ENCODE results near the gene NDOR1.
"Not testable (repeated sequence)": the region's sequence is repeated elsewhere in the genome, so short reads cannot be mapped to it uniquely, and the experiment has no call there.

The NDOR1 gene

DNA sequence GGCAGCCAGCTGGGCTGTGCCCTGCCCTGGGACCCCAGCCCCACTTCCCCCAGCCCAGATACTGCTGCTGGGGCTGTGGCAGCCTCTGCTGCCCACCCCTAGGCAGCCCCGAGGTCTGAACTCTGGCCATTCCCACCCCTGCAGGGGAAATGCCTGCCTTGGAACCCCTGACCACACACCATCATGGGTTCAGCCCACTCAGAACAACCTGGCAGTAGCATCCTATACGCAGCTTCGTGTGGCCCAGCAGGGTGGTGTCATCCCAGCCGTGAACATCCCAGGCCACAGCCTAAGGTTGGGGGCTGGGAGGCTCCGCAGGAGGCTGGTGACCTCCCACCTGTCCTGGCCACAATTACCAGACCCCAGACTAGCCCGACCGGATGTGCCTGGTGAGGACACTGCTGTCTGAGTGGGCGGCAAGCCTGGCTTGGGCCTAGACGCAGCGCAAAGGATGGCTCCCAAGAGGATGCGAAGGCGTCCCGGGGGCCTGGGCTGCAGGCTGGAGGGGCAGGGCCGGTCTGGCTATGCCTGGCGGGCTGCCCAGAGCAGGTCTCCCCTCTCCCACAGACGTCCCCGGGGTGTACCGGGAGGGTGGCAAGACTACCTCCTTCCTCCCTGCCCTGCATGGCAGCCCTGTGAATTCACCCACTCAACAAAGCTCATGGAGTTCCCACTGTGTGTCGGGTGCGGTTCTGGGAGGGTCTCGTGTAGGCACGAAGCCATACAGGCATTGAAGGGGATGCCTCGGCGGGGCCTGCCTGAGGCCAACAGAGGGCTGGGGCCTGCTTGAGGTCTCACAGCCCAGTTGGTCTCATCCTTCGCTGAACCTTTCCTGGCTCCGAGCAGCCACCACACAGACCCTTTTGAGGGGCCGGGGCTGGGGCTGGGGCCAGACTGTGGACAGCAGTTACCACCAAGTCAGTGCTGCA is 23.7 kb downstream of the NDOR1 start:
- in situ Hi-C loops (cut with HindIII; ENCODE audit: low sequenced_read_pairs) = no loop called here

DNA sequence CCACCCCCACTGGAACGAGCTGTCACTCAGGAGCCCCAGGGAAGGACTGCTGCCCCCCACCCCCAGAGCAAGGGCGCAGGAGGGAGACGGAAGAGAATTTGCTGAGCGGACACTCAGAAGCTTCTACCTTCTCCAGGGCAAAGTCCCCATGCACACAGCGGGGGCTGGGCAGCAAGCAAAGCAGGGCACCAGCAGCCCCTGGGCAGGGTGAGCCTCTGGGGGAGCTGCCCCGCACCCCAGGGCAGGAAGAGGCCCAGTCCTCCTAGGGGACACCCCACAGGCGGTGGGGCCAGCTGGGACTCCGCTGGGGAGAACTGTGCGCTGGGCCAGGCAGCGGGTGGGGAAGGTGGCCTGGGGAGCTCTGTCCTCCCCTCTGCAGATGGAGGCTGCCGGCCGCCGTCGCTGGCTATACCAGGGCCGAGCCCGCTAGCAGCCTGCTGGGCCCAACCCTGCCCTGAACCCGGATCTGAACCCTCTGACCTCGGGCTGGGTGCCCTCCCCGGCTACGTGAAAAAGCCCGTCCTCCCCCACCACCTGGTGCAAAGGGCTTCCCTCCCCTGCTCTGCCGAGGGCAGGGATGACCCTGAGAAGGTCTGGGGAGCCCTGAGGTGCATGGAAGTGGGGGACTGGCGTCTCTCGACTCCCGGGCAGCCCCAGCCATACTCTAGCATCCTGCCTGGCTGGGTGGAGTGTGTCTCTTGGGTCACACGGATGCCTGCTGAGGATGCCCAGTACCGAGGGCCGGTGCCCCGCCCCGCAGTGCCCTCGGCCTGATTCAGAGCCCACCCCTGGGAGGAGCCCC is 24.6 kb downstream of the NDOR1 start:
- in situ Hi-C loops (cut with HindIII; ENCODE audit: low sequenced_read_pairs) = no loop called here

- in situ Hi-C loops (cut with HindIII; ENCODE audit: low sequenced_read_pairs) = no loop called here
Measured at GRCh38 chr9:137230705-137231371, 25.3 kb downstream of the NDOR1 start, which contains the start of gene SLC34A3. SLC34A3 (plus strand) TSS chr9:137230901; CDS start chr9:137231703, 802 bp downstream.

DNA sequence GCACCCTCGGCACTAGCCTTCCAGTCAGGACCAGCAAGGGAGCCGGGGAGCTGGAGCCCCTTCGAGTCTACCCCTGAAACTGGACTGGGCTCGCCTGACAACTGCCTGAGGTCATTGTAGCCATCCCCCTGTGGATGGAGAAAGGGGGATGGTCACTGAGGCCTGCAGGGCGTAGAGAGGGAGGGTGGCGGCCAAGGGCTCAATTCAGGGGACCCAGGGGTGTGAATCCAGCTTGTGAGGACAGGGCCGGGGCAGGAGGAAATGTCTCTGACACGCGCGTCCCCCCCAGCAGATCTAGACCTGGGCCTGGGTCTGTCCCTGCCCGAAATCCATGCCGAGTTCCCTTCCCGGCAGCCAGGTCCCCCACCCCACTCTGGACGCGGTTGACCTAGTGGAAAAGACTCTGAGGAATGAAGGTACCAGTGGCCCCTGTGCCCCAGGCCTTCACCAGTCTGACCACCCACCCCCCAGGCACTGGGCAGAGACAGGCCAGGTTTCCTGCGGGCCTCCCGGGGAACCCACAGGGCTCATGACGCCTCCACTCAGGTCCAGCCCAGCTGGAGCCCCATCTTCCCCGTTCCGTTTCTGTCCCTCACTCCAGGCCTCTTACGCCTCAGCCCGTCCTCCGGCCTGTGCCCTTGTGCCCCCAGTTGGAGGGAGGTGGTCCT is 26.0 kb downstream of the NDOR1 start:
- in situ Hi-C loops (cut with HindIII; ENCODE audit: low sequenced_read_pairs) = no loop called here

GRCh38 chr9:137232101-137232500 is 26.6 kb downstream of the NDOR1 start:
- in situ Hi-C loops (cut with HindIII; ENCODE audit: low sequenced_read_pairs) = no loop called here

DNA sequence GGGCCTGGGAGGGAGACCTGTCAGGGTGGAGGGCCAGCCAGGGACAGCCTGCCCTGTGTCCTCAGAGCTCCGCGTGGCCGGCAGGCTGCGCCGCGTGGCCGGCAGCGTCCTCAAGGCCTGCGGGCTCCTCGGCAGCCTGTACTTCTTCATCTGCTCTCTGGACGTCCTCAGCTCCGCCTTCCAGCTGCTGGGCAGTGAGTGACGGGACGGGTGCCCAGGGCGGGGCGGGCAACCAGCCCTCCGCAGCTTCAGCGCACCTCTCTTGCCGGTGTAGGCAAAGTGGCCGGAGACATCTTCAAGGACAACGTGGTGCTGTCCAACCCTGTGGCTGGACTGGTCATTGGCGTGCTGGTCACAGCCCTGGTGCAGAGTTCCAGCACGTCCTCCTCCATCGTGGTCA is 27.0 kb downstream of the NDOR1 start:
- in situ Hi-C loops (cut with HindIII; ENCODE audit: low sequenced_read_pairs) = no loop called here

DNA sequence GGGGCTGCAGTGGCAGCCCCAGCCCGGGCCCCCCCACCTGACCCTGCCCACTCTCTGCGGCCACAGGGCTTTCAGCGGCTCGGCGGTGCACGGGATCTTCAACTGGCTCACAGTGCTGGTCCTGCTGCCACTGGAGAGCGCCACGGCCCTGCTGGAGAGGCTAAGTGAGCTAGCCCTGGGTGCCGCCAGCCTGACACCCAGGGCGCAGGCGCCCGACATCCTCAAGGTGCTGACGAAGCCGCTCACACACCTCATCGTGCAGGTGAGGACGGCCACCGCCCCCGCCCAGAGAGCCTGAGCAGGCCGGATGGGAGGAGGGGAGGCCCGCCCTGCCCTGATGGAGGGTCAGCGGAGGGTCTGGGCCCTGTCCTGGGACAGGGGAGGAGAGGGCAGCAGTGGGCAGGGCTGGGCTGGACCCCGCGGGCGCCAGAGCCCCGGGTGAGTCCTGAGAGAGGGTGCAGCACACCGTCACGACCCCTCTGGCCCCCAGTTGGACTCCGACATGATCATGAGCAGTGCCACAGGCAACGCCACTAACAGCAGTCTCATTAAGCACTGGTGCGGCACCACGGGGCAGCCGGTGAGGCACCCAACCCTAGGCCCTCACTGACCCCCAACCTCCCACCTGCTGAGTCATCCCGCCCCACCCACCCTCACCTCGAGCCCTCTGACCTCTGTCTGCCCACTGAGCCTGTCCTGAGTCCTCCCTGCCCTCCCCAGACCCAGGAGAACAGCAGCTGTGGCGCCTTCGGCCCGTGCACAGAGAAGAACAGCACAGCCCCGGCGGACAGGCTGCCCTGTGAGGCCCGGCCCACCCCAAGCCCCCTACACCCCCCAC is 27.9 kb downstream of the NDOR1 start:
- in situ Hi-C loops (cut with HindIII; ENCODE audit: low sequenced_read_pairs) = no loop called here

DNA sequence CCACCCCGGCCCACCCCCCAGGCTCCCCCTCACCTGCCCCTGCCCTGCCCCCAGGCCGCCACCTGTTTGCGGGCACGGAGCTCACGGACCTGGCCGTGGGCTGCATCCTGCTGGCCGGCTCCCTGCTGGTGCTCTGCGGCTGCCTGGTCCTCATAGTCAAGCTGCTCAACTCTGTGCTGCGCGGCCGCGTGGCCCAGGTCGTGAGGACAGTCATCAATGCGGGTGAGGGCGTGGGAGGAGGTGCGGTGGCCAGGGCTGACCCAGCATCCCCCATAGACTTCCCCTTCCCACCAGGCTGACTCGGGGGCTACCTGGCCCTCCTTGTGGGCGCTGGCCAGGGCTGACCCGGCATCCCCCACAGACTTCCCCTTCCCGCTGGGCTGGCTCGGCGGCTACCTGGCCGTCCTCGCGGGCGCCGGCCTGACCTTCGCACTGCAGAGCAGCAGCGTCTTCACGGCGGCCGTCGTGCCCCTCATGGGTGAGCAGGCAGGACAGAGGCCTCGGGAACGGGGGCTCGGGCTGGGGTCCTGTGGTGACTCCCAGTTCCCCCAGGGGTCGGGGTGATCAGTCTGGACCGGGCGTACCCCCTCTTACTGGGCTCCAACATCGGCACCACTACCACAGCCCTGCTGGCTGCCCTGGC is 28.7 kb downstream of the NDOR1 start:
- in situ Hi-C loops (cut with HindIII; ENCODE audit: low sequenced_read_pairs) = no loop called here

GRCh38 chr9:137234758-137235423 is 29.4 kb downstream of the NDOR1 start:
- in situ Hi-C loops (cut with HindIII; ENCODE audit: low sequenced_read_pairs) = no loop called here

DNA sequence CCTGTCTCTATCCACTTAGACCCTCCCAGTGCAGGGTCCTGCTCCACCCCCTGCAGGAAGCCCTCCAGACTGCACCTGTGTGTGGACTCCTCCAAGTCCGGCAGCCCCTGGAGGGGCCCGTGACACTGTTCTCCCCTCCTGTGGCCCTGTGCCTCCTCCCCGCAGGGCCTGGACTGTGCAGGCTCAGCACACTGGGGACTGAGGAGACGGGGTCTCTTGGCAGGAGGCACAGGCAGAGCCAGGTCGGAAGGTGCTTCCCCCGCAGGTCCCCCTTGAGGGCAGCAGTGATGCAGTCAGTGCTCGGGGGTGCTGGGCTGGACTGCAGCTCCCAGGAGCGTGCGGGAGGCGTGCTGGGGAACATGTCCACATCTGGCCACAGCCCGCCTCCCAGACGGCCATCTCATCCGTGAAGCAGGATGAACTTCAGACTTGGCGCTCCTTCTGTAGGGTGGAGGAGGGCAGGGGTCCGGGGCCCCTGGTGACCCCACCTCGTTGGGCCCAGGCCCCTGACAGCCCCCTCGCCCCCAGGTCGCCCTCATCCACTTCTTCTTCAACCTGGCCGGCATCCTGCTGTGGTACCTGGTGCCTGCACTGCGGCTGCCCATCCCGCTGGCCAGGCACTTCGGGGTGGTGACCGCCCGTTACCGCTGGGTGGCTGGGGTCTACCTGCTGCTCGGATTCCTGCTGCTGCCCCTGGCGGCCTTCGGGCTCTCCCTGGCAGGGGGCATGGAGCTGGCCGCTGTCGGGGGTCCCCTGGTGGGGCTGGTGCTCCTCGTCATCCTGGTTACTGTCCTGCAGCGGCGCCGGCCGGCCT is 30.1 kb downstream of the NDOR1 start:
- in situ Hi-C loops (cut with HindIII; ENCODE audit: low sequenced_read_pairs) = no loop called here

GRCh38 chr9:137236238-137236935 is 30.9 kb downstream of the NDOR1 start:
- in situ Hi-C loops (cut with HindIII; ENCODE audit: low sequenced_read_pairs) = no loop called here

DNA sequence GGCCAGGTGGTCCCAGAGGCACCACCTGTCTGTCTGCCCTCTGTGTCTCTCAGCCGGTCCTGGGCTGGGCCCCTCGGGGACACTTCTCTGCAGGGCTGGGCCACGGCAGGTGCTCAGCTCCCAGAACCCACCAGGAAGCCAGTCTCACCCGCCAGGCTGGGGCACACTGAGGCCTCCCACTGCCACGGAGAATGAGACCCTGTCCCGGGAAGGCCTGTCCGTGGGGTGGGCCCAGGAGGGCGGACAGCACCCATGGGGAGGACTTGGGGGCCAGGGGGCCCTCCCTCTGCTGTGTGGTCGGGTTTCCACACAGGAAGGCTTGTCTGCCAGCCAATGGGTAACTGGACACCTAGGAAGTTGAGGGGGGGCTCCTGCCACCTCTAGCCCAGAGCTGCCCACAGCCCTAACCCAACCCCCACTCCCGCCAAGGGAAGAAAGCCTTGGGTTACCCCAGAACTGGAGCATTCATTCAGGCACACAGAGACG is 31.5 kb downstream of the NDOR1 start:
- in situ Hi-C loops (cut with HindIII; ENCODE audit: low sequenced_read_pairs) = no loop called here

DNA sequence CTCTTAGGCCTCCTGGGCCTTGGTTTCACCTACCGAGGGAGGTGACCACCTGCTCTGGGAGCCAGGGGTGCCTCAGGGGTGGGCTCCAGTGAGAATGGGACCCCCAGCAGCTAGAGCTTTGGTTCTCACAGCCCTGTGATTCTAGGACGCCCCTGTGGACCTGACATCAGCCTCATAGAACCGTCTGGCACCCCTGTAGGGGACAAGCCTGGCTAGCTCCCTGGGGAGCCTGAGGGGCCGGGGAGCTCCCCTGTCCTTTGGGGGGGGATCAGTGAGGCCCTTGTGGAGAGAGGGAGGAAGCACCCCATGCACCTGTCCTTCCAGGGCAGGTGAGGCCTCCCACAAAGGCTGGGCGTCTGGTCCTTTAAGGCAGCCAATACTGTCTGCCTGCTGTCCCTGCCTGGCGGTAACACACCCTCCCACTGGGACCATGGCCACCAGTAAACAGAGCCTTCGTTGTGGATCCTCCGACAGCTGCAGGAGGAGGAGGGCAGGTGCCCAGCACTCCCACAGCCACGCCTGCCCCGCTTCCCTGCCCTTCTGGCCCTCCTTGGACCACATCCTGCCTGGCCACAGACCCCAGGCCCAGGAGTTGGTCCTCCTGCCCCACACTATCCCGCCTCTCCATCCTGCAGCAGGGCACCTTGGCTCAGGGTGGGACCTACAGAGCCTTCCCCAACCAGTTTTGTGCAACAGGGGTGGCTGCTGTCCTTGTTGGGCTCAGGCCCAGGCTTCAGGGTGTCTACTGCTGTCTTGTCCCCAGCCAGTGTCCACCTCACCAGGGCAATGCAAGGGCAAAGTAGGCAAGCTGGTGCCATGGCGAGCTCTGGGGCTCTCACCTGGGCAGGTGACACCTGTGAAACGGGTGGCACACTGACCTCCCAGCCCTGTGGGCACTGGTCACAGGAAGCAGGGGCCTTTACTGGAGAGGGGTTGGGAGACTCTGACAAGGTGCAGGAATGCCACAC is 32.5 kb downstream of the NDOR1 start:
- in situ Hi-C loops (cut with HindIII; ENCODE audit: low sequenced_read_pairs) = no loop called here

DNA sequence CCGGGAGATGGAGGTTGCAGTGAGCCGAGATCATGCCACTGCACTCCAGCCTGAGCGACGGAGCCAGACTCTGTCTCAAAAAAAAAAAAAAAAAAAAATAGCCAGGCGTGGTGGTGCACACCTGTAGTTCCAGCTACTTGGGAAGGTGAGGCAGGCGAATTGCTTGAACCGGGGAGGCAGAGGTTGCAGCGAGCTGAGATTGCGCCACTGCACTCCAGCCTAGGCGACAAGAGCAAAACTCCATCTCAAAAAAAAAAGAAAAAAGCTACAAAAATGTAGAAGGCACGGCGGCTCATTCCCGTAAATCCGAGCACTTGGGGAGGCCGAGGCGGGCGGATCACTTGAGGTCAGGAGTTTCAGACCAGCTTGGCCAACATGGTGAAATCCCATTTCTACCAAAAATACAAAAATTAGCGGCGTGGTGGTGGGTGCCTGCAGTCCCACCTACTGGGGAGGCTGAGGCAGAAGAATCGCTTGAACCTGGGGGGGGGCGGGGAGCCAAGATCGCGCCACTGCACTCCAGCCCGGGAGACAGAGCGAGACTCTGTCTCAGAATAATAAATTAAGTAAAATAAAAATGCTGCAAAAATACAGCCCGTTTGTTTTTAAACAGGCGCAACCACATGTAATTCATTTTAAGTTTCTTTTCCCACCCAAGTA is 34.2 kb downstream of the NDOR1 start:
- in situ Hi-C loops (cut with HindIII; ENCODE audit: low sequenced_read_pairs) = not testable (repeated sequence)

DNA sequence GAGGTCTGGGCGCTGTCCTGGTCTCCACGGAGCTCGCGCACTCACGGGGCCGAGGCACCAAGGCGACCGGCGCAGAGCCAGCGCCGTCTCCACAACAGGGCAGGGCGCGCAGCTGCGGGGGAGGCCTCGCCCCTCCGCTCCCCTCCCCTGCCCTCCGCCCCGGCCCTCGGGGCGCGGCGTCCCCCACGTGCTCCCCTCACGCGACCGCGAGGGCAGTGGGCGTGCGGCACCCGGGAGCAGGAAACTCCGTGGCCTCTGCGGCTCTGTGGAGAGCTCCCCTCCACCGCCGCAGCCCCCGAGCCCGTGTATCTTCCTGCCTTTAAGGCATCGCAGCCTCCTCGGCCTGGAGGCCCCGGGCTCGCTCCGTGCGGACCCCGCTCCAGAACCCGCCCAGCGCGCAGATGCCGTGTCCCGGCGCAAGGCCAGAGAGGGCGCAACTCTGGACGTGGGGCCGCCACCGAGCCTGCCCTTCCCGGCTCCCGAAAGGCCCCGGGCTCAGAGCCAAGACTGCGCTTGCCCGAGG is 34.9 kb downstream of the NDOR1 start:
- in situ Hi-C loops (cut with HindIII; ENCODE audit: low sequenced_read_pairs) = no loop called here

Measured in DLD1 (cell line).